UCSD-AML1 (cell line): ENCODE data around the gene TALDO1.

Source experiments
- DNase-seq: peaks from one replicate; lab custom pipeline; 2025; ENCODE audit not compliant: unreplicated experiment; lab: John Stamatoyannopoulos, UW

The TALDO1 gene

DNA sequence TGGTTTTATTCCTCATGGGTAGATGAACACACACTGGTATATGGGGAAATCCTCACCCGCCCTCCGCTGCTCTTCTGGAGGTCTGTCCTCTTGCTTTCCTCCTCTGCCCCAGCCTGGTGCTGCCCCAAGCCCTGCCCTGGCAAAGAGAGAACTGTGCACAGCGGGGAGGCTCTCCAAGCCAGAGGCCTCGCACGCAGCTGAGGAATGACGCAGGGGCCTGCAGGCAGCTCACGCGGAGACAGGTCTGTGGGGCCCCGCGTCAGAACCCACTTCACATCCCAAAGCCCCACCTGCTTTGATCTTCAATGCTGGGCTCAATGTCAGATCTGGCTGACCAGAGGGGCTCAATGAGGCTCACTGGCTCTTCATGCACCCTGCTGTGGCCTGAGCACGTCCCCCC is 20.0 kb downstream of the TALDO1 start:
- no peak for DNase-seq

DNA sequence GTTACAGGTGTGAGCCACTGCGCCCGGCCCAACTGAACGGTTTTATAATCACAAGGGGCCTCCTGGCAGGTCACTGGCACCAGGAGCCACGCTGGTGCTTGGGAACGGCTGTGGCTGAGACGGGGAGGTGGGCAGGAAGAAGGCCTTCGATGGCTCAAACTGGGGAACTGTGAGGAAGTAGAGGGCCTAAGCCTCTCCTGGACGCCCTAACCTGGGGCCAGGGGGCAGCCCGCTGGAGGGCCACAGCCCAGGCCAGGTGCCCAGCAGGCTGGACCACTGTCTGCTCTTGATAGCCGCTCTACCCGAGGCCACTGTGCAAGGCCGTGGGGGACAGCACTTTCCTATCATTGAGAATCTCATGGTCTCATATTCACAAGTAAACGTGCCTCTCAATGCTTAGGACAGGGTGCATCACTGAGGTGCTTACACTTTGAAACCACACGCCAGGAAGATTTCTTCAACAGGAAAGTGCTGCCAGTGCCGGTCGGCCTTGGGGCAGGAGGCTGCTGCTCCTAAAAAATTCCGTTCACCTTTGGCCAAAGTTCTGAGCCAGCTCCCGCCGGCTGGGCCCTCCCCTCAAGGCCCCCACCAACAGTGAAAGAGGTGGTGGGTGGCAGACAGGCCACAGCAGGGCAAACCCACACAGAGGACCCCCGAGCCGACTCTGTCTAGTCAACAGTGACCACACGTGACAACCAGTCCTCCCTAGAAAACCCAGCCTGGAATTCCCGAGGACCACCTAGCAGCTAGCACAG is 22.8 kb downstream of the TALDO1 start:
- no peak for DNase-seq

GRCh38 chr11:770642-771616 is 23.7 kb downstream of the TALDO1 start:
- DNase-seq, result no peak

DNA sequence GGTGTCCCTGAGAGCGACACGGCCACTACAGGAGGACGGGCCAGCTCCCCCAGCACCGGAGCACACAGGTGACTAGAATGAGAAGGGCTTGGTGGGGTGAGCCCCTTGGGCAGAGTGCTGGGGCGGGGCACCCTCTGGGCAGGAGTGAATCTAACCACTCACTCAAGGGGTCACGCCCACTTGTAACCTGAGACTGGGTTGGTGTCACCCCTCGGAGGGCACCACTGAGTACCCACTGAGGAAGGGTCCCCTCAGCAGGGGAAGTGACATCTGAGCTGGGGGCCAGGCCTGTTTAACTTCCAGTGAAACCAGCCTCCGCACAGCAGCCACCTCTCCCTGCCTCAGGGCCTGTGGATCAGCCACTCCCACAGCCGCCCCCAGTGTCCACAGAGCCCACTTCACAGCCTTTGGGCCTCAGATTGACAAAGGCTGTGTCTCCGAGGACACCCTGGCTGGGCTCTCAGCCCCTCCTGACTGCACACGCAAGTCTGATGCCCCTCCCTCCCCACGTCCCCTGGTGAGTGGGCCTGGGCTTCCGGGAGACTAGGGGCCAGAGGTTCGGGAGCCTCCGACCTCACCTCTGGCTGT is 24.4 kb downstream of the TALDO1 start:
- DNase-seq, result no peak

- no peak for DNase-seq
These were observed 25.4 kb downstream of the TALDO1 start for GRCh38 chr11:772429-773390.

DNA sequence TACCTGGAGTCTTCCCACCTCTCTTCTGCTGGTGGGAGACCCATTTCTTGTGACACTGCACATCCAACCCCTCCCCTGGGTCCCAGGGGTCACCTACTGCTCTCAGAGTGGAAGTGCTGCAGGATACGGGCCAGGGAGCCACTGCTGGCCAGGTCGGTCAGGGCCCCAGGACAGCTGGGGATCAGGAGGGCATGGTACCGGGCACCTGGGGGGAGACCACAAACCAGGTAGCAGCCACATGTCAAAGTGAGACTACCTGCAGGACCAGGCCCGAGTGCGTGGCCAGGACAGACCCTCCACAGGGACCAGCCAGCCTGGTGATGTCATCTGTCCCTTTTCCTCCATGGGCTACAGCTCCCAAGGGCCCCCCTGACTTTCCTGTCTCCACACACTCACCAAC is 26.2 kb downstream of the TALDO1 start:
- no peak for DNase-seq

- DNase-seq, result no peak
These were observed 26.6 kb downstream of the TALDO1 start for GRCh38 chr11:773830-774229.

DNA sequence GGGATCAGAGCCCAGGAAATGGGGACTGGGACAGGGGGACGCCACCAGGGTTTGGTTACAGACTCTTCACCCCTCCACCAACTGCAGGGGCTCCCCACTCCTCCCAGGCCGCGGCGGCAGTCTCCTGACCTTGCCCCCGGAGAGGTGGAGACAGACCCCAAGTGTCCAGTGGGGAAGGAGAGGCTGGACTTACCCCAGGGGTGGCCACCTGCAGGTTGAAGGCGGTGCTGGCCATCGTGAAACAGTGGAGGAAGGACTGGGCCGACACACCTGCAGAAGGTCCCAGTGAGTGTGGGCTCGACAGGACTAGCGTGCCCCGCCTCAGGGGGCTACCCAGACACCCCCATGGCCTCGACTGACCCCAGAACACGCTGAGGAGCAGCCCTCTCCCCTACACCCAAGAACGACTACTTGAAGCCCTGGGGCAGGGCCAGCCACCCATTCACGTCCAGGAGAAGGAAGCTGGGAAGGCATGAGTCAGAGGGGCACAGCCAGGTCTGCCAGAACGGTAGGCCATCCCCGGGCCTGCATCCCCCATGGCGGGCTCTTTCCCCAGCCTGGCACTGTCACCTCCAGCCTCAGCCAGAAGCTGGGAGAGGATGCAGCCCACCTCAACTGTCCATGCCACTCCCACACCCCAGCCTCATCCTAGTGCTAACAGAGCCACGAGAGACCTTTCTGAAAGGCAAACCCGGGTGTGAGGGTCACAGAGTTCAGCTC is 27.8 kb downstream of the TALDO1 start:
- DNase-seq, result no peak

- DNase-seq, result no peak
These were observed 28.9 kb downstream of the TALDO1 start for GRCh38 chr11:776263-776560.

DNA sequence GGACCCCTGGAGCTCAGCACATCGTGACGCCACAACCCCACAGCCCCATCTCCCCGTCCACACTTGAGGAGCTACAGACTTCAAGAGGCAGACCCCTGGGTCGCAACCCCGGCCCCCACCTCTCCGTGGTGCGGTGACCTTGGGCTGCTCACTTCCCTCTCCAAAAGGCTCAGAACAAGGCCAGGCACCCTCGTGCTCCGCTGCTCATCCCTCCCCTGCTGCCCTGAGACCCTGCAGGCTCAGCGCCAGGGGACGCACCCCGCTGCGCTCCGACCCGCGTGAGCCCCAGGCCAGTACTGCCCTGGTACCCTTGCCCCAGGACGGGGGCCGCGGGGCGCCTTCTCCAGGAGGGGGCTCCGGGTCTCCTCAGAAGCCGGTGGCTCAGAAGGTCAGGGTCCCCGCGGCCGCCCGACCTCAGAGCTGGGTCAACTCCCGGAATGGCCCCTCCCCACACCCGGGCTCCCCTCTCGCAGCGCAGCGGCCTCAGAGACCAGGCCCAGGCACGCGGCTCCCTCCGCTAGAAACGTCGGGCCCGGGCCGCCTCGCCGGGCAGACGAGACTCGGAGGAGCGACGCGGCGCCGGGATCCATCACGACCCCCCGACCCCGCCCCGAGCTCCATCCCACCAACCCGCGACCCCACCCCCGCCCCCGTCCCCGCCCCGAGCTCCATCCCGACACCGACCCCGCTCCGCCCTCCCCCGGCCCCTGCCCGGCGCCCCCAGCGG is 29.5 kb downstream of the TALDO1 start:
- DNase-seq, result peak; percentile 61

GRCh38 chr11:777288-778255 is 30.3 kb downstream of the TALDO1 start, which contains the start of gene GATD1:
Gene GATD1, minus strand, starts transcription at chr11:777487. Its CDS starts 25 bp downstream, at chr11:777462.
- peak; percentile 92 for DNase-seq

GRCh38 chr11:778976-779954 is 32.0 kb downstream of the TALDO1 start:
- DNase-seq, result no peak

- DNase-seq, result no peak
These were observed 32.8 kb downstream of the TALDO1 start for GRCh38 chr11:779955-780532.

DNA sequence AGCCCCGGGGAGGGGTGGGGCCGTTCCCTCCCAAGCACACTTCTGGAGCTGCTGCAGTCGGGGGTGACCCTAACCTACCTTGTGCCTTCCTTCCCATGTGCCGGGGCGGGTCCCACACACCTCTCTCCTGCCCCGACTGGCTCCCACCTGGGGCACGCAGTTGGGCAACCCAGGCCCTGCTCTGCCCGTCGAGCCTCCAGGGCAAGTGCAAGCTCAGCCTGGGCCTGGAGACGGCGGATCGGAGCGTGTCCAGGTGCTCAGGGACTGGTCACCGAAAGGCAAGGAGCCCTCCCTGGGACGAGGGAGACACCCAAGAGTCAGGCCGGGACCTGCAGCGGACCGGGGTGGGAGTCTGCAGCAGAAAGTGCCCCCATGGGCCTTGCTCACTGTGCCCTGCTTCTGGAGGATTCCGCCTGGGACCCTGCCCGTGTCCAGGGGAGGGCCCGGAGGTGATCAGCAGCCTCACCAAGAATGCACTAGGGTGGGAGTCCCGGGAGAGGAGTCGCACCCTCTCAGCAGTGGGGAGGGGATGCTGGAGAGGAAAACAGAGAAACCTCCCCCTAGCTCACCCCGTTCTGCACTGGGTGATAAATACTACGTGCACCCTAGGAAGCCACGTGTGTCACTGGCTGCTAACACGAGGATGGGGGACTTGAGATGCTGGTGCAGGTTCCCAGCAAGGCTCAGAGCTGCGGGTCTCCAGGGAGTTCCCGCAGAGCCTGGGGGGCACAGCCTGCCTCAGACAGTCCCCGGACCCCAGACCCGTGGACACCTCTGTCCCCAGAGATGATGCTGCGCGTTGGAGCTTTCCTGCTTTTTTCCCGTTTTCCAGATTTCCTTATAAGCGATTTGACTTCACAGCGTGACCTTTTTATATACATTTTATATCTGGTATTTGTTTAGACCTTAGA is 35.3 kb downstream of the TALDO1 start:
- DNase-seq, result no peak

- DNase-seq, result no peak
These were observed 36.3 kb downstream of the TALDO1 start for GRCh38 chr11:783581-784015.
